ENCODE results near the gene CD7.
A peak's percentile ranks its signal among the peaks of the same experiment; 100 is the strongest.
"Not testable (repeated sequence)": the region's sequence is repeated elsewhere in the genome, so short reads cannot be mapped to it uniquely, and the experiment has no call there.

CD7 gene

DNA sequence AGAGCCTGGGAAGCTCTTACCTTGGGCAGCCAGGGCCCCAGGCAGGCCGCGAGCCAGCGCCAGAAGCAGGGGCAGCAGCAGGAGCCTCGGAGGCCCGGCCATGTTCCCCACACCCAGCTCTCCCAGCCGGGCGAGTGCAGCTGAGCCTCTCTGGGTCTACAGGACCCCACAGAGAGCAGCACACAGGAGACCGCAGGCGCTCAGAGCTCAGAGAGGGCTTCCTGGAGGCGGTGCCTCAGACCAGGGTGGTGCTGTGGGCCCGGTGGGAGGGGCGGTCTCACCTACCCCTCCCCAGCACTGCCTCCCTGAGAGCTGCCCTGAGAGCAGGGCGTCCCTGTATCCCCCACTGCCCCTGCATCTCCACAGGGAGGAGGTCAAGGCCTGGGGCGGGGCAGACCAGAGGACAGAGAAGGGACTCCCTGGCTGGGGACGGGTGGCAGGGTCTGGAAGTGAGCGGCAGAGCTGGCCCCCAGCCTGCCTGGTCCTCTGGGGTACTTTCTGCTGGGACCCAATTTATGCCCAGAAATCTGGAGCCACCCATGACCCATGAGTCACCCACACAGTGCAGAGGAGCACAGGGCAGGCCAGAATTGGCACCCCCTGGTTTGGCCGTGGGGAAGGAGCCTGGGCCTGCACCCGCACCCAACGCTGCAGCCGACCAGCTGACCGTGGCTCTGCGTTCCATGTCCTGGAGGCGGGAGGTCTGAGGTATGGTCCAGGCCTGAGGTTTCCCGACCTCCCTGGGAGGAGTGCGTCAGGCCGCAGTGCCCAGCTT is at the start of gene CD7:
CD7 (minus strand) TSS at position 215 of the 775 bp plus-strand sequence; CDS start at position 102, 113 bp downstream.
- no peak for DNase-seq (ENCODE audit: low read depth, low spot score)

DNA sequence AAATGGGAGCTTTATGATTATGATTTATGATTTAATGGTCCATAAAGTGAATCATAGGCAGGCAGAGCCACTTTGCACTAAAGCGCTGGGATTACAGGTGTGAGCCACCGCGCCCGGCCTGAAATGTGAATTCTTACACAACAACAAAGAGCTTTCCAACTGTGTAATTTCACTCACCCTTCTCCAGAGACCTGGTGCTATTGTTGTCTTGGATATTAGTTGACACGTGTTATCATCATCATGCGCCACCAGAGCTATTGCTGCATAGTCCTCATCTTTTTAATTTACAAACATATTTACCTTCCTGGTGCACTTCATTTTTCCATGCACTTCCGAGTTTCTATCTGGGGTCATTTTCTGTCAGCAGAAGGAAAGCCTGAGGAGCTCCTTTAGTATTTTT is 49.3 kb upstream of the CD7 start:
- no peak for DNase-seq (ENCODE audit: low read depth, low spot score)

DNA sequence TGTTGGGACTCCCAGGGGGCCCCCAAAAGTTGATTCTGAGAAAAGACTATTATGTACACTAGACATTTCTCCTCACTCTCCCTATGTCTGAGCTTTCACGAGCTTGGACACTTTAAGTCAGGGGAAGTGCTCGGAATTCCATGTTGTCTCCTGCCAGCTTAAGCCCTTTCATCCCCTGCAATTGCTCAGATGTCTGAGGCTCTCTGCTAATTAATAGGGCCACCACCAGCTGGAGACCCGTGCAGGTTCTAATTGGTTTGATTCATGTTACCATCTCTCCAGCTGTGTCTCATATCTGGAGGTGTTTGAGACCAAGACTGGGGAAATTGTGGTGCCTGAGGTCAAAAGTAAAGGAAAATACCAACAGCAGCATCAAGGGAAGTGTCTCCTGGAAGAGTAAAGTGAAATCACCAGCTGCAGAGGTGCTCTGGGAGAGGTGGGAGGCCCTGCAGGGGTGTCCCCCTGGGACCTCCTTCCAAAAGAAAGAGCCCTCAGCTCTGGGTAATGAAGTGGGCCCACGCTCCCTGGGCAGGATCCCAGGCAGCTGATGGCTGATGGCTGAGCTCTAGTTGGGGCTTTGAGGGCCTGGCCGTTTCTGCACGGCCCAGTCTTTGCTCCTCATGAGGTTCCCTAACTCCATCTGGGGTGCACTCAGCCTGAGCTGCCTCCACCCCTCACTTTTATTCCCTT is 48.3 kb upstream of the CD7 start:
- no peak for DNase-seq (ENCODE audit: low read depth, low spot score)

DNA sequence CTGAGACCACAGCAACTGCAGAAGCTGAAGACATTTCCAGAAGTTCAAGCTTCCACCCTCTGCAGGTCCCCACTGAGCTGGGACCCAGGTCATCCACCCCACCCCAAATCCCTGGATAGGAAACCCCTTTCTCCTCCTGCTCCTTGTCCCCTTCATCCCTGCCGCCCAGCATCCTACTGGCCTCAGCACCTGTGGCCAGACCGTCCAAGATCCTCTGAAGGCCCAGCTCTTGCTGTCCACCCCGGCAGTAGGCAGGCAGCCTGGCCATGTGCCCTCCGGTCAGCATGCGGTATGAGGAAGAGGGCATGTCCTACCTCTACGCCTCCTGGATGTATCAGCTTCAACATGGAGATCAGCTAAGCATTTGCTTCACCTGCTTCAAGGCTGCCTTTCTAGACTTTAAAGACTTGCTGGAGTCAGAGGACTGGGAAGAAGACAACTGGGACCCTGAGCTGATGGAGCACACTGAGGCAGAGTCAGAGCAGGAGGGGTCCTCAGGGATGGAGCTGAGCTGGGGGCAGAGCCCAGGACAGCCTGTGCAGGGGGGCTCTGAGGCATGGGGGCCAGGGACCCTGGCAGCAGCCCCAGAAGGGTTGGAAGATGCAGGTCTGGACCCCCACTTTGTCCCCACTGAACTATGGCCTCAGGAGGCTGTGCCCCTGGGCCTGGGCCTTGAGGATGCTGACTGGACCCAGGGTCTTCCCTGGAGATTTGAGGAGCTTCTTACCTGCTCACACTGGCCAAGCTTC is 44.7 kb upstream of the CD7 start:
- no peak for DNase-seq (ENCODE audit: low read depth, low spot score)

GRCh38 chr17:82359451-82360074 is 42.2 kb upstream of the CD7 start:
- not testable (repeated sequence) for DNase-seq (ENCODE audit: low read depth, low spot score)

- no peak for DNase-seq (ENCODE audit: low read depth, low spot score)
These were observed 41.3 kb upstream of the CD7 start, which contains the start of gene TEX19 for GRCh38 chr17:82358465-82359350. TSS of gene TEX19 (plus strand) at chr17:82359247. CDS start at chr17:82362151, 2,904 bp downstream.

DNA sequence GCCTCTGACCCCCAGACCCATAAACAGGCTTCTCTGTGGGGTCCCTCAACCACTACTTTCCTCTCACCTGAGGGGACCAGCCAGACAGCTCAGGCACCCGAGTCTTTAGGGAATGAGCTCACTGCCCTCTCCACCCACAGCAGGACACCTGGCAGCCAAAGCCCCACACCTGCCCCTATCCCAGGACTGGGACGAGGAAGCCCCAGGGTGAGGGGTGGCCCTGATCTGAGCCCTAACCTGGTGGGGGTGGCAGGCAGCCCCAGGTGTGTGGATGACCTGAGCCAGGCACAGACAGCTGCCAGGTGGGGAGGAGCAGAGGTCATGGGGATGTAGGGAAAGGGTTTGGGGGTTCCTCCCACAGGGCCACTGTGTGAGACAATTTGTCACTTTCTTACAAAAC is 40.0 kb upstream of the CD7 start:
- DNase-seq (ENCODE audit: low read depth, low spot score): no peak

DNA sequence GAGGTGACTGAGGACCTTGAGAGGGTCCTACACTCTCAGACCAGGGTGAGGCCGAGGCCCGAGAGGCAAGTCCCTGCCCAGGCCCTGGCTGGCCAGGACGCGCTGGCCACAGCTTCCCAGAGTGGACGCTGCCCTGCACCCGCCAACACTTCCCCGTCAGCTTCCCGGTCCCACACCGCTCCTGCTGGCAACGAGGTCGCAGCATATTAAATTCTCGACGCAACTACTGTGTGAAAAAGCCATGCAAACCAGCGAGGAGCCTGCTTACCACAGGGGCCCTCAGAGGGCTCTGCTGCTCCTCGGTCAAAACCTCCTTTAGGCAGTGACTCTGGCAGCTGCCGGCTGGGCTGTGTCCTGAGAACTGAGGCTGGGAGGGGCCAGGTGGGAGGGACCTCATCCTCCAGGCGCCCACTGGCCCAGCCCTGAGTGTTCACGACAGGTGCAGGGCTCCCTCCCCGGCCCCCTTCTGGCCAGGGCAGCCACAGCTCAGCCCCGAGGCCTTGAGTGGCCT is 39.5 kb upstream of the CD7 start:
- no peak for DNase-seq (ENCODE audit: low read depth, low spot score)

- no peak for DNase-seq (ENCODE audit: low read depth, low spot score)
These were observed 38.5 kb upstream of the CD7 start for GRCh38 chr17:82355770-82356427.

- no peak for DNase-seq (ENCODE audit: low read depth, low spot score)
These were observed 37.4 kb upstream of the CD7 start for GRCh38 chr17:82354804-82355308.

DNA sequence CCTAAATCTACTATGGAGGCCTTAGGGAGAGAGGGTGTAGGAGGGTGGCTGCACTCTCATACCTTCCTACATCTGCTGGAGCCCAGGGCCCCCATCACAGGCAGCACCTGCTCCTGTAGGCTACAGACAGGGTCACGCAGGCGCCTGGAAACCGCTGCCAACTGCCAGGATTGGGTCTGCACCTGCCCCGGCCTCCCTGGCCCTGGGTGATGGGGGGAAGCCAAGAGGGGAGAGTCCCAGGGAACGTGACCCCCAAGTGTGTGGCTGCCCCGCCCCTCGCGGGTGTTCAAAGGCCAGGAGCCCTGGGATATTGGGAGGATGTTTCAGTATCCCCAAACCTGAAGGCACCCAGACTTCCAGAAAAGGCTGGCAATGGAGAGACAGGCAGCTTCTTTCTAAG is 36.1 kb upstream of the CD7 start:
- DNase-seq (ENCODE audit: low read depth, low spot score): no peak

DNA sequence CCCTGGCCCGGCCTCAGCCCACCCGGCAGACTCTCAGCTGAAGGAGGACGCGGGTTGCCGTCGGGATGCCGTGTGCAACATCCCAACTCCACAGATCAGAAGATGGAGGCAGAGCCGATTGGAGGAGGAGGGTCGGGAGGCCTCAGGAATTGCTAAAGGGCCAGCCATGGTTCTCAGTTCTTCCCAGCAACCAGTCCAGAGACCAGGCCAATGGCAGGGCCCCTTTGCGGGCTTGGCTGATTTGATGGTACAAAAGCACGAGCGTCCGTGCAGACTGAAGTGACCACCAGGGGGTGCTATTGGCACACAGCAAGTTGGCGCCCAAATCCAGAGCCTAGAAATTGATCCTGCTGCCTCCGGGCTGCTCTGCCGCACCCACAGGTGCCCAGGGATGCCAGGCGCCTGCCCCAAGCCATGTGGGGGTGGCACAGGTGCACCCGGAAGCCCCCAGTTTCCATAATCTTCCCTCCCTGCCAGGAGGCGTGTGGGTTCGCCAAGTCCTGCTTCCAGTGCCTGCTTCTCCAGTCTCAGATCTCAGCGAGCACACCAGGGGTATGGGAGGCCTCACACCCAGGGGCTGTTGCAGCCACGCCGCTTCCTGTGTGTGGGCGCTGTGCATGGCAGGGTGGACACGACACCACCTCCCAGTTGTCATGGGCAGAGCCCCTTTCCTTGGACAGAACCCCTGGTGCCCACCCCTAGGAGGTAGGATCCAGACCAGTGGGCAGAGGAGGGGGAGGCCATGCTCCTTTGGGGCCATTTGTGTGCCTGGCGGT is 34.5 kb upstream of the CD7 start:
- peak; percentile 67 for DNase-seq (ENCODE audit: low read depth, low spot score)

DNA sequence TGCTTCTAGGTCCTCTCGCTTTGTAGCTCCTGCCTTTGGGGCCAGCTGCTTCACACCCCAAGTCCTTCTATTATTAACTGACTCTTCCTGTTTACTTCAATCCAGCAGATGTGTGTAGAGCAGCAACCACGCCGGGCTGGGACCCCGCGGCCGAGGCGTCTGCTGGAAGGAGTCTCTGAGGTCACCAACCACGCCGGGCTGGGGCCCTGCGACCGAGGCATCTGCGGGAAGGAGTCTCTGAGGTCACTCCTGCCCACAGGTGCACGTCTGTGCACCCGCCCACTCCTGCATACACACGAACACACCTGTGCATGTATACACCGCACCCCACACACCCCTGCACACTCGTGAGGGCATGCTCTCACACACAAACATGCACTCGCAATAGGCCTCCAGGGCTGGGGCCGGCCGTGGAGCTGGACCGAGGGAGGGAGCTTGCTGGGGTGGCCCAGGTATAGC is 33.9 kb upstream of the CD7 start:
- DNase-seq (ENCODE audit: low read depth, low spot score): no peak

GRCh38 chr17:82350182-82351030 is 33.0 kb upstream of the CD7 start:
- no peak for DNase-seq (ENCODE audit: low read depth, low spot score)

- DNase-seq (ENCODE audit: low read depth, low spot score): no peak
These were observed 31.9 kb upstream of the CD7 start for GRCh38 chr17:82349287-82349701.

- no peak for DNase-seq (ENCODE audit: low read depth, low spot score)
These were observed 31.5 kb upstream of the CD7 start for GRCh38 chr17:82348866-82349265.

GRCh38 chr17:82348434-82348833 is 31.0 kb upstream of the CD7 start:
- no peak for DNase-seq (ENCODE audit: low read depth, low spot score)

DNA sequence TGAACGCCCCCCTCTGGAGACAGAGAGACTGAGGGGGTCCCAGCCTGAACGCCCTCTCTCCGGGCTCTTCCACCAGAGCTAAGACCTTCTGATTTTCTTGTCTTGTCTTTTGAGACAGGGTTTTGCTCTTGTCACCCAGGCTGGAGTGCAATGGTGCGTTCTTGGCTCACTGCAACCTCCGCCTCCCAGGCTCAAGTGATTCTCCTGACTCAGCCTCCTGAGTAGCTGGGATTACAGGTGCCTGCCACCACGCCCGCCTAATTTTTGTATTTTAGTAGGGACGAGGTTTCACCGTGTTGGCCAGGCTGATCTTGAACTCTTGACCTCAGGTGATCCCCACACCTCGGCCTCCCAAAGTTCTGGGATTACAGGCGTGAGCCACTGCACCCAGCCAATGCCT is 30.6 kb upstream of the CD7 start:
- not testable (repeated sequence) for DNase-seq (ENCODE audit: low read depth, low spot score)

Measured in activated CD4-positive, CD25-positive, alpha-beta regulatory T cell treated with anti-CD3 and anti-CD28 coated beads, Interleukin-2, amount 50 U/mL, for 16 hours (primary cell).